Measurements from ENCODE around the gene ABCA4.
A peak's percentile ranks its signal among the peaks of the same experiment; 100 is the strongest.

ABCA4 gene

GRCh38 chr1:93979718-93980319, 141.1 kb downstream of the ABCA4 start:
- DNase-seq (ENCODE audit: low read depth, low spot score): peak; percentile 56

- no peak for DNase-seq (ENCODE audit: low read depth, low spot score)
These were observed 141.8 kb downstream of the ABCA4 start for GRCh38 chr1:93979040-93979717.

DNA sequence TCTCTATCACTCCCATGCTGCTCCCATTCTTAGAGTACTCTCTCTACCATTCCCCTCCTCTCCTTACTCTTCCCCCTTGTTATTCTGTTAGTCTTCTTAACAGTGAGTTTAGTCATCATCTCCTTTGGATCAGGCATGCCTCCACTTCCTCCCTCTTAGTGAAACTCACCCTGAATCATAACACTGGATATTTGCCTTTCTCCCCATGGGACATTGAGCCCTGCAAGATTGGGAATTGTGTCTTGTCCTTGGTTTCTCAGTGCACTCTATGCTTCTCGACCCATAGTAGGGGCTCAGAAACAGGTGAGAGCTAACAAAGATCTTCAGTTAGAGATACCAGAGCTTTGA, 143.4 kb downstream of the ABCA4 start:
- DNase-seq (ENCODE audit: low read depth, low spot score): no peak

GRCh38 chr1:93976711-93977597, 144.0 kb downstream of the ABCA4 start:
- no peak for DNase-seq (ENCODE audit: low read depth, low spot score)

GRCh38 chr1:93976291-93976690, 144.7 kb downstream of the ABCA4 start:
- DNase-seq (ENCODE audit: low read depth, low spot score): no peak

- no peak for DNase-seq (ENCODE audit: low read depth, low spot score)
These were observed 148.6 kb downstream of the ABCA4 start for GRCh38 chr1:93972341-93972740.

- no peak for DNase-seq (ENCODE audit: low read depth, low spot score)
These were observed 151.1 kb downstream of the ABCA4 start for GRCh38 chr1:93969887-93970286.

DNA sequence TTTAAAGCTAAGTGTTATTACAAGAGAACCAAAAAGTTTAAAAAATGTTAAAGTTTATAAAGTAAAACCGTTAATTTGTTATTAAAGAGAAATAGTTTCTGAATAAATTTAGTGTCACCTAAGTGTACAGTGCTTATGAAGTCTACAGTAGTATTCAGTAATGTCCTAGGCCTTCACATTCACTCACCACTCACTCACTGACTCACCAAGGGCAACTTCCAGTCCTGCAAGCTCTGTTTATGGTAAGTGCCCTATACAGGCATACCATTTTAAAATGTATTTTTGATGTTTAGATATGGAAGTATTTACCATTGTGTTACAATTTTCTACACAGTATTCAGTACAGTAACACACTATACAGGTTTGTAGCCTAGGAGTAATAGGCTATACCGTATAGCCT, 151.6 kb downstream of the ABCA4 start:
- no peak for DNase-seq (ENCODE audit: low read depth, low spot score)

DNA sequence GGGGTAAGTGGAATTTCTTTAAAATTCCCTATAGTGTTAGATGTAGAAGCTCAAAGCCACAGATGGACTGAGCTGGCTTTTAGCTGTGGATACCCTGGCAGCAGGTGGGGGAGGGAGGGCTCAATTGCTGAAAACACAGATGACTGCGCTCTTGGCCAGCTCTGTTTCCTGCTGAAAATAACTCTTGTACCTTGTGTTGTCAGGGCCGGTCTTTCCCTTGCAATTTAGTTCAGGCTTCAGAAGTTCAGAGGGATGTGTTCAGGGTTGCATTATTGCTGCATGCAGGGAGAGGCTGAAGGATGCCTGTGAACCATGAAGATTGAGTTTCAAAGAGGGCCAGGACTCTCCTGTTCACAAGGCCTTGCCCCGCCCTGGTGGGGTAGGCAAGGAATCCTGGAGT, 153.6 kb downstream of the ABCA4 start:
- no peak for DNase-seq (ENCODE audit: low read depth, low spot score)

DNA sequence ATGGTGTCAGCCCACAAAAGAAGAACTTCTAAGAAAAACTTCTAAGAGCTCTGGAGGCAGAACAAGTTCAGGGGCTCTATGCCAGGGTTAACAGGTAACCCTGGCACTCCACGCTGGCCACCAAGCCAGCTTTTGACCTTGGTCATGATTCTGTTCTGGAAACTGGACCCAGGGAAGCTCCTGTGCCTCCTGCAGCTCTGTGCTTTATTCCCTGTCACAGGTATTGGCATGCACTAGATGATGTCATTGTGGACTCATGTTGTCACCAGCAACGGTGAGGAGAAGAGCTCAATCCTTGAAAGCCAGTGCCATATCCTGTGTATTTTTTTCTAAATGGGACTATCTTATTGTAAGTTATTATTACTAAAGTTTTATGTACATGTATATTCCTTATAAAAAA, 155.1 kb downstream of the ABCA4 start:
- DNase-seq (ENCODE audit: low read depth, low spot score): no peak

GRCh38 chr1:93965256-93965655, 155.7 kb downstream of the ABCA4 start:
- no peak for DNase-seq (ENCODE audit: low read depth, low spot score)

DNA sequence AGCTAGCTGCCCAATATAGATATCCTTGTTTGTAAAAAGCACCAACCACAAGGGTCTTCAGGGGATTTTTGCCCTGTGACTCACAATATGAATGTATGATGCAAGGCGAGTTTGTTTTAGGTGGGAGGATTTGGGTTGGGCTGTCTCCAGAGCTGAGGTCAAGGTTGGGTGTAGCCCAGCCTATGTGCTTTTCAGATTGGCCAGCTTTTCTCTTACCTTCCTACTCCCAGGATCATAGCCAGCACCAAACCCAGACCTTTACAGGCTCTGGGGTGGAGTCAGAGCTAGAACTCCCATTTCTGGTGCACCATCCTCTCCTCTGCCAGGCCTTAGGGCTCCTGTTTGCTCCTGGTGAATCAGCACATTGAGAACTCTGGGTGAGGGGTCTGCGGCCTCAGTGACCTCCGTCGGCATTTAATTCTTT, 156.2 kb downstream of the ABCA4 start:
- peak; percentile 57 for DNase-seq (ENCODE audit: low read depth, low spot score)

GRCh38 chr1:93964096-93964776, 156.7 kb downstream of the ABCA4 start:
- no peak for DNase-seq (ENCODE audit: low read depth, low spot score)

DNA sequence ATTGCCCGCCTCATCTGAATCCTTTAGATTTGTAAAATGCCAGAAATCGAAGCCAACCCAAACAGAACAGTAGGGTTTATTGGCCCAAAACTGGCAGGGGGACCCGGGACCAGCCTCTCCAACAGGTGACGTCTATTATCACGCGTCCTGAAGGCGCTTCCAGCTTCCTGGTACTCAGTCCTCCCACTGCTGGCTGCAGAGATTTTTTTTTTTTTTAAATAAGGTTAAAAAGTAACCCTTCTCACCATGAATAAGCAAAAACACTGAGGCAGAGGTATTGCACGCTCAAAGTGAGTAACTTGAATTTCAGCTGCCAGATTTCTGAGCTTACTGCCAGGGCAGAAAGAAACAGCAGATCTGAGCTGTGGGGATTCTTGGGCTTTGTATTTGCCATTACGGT, 157.4 kb downstream of the ABCA4 start:
- no peak for DNase-seq (ENCODE audit: low read depth, low spot score)

DNA sequence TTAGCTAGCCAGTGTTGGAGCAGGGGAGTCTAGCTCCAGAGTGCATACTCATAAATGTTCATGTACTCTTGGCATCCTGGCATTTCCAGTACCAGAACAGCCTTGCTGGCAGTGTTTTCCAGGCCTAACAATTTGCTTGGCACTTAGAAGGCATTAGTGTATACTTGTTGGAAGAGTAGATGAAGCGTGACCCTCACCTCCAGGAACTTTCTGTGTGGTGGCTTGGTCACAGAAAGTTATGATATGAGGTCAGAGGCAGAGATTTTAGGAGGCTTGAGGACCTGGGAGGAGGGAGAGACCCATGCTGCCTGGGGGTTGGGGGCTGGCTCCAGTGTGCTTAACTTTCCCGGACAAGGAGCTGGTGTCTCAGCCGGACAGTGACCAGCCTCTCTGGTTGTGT, 159.0 kb downstream of the ABCA4 start:
- no peak for DNase-seq (ENCODE audit: low read depth, low spot score)

- no peak for DNase-seq (ENCODE audit: low read depth, low spot score)
These were observed 159.5 kb downstream of the ABCA4 start for GRCh38 chr1:93961443-93961842.

DNA sequence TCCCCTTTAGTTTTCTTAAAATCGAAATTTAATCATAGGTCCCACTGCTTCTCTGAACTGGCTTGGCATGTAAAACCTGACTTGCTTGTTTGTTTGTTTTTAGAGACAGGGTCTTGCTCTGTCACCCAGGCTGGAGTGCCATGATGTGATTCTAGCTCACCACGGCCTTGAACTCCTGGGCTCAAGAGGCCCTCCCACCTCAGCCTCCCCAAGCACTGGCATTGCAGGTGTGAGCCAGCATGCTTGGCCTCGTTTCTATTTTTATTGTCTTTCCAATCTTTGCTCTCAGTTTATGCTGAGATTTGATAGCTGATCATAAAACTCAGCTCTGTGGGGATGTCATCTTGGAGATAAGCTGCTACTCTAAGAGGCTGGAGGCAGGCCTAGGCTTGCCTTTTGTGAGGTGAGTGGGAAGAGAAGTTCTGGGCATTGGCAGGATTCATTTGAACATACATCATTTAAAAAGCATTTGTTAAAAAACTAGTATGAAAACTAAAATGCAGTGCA, 160.3 kb downstream of the ABCA4 start:
- DNase-seq (ENCODE audit: low read depth, low spot score): peak; percentile 11

- DNase-seq (ENCODE audit: low read depth, low spot score): no peak
These were observed 161.5 kb downstream of the ABCA4 start for GRCh38 chr1:93959413-93959812.

GRCh38 chr1:93958726-93959100, 162.2 kb downstream of the ABCA4 start:
- no peak for DNase-seq (ENCODE audit: low read depth, low spot score)

- DNase-seq (ENCODE audit: low read depth, low spot score): no peak
These were observed 162.8 kb downstream of the ABCA4 start for GRCh38 chr1:93958032-93958725.

DNA sequence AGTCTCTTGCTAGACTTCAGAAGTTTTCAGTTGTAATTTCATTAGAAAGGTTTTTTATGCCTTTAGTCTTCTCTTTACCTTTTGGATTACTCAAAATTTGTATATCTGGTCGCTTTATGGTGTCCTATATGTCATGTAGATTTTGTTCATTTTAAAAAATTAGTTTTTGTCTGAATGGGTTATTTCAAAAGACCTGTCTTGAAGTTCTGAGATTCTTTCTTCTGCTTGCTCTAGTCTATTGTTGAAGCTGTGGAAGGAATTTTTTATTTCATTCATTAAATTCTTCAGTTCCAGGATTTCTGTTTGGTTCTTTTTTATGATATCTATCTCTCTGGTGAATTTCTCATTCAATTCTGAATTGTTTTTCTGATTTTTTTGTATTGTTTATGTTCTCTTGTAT, 165.2 kb downstream of the ABCA4 start:
- no peak for DNase-seq (ENCODE audit: low read depth, low spot score)

Measured in astrocyte of the hippocampus (primary cell).